Measurements from ENCODE around the gene LSMEM2. TPM values are rescaled to one million over a fixed set of nuclear protein-coding genes. Genes with fewer than 3 reads are reported as not detected.
"Not testable (repeated sequence)": the region's sequence is repeated elsewhere in the genome, so short reads cannot be mapped to it uniquely, and the experiment has no call there.

Gene LSMEM2
- total and polyA plus RNA-seq, 12 donors, result 1.9 to 45.2 (median 31.7) TPM

GRCh38 chr3:50271314-50271936 is 7.5 kb upstream of the LSMEM2 start:
- DNase-seq (no peak), ATAC-seq (no peak)
- H3K4me3 ChIP-seq, result no peak overlapping the region
- H3K36me3 ChIP-seq, result peaks cover 0 to 4% (median 0%) of the 10 kb centered on the region in 9 donors
- WGBS, 2 donors, result 76 to 87% methylated on average over 10 of the region's 10 CpGs
- H3K9me3 ChIP-seq, result no peaks in the 10 kb centered on the region
- no peak overlapping the region for H3K27ac ChIP-seq
- no peak for TF ChIP-seq CTCF (IDR thresholded peaks at IDR 0.05)
- H3K4me1 ChIP-seq, result peaks cover 5 to 68% (median 52%) of the 10 kb centered on the region in 9 donors
- intact Hi-C loops (cut with DNase I), result loop anchor here in 5 of 10 donors (1.0 to 10.0 kb wide), 8 partner anchors 43 to 149 kb away; partner anchors contain the start of genes GNAT1 (in 1 of the 5) and HYAL2 (in 1 of the 5)
- H3K27me3 ChIP-seq, result peaks cover 0 to 47% (median 10%) of the 10 kb centered on the region in 7 donors

GRCh38 chr3:50272538-50272910 is 6.4 kb upstream of the LSMEM2 start:
- H3K27ac ChIP-seq, ATAC-seq, H3K9me3 ChIP-seq, DNase-seq, H3K36me3 ChIP-seq: not testable (repeated sequence)
- WGBS, 2 donors, result 70 to 73% methylated on average over 10 of the region's 10 CpGs
- peak overlapping the region in 1 of 10 donors; percentile 45 for H3K4me3 ChIP-seq
- intact Hi-C loops (cut with DNase I), result loop anchor here (2.0 to 10.0 kb wide), 10 partner anchors 45 to 154 kb away; partner anchors contain the start of genes GNAT1 (in 1 of the 10) and HYAL2 (in 1 of the 10)
- peaks cover 2 to 60% (median 46%) of the 10 kb centered on the region in 9 donors for H3K4me1 ChIP-seq
- H3K27me3 ChIP-seq, result peaks cover 0 to 48% (median 10%) of the 10 kb centered on the region in 7 donors

- 6% methylated on average over 61 of the region's 61 CpGs for WGBS, 2 donors
- Histone ChIP-seq H3K4me3 (peak overlapping the region in 9 of 10 donors; percentile 18 to 54 (median 38)), H3K4me1 (peaks cover 2 to 60% (median 42%) of the 10 kb centered on the region in 9 donors)
Observed at GRCh38 chr3:50272911-50273688, 5.8 kb upstream of the LSMEM2 start.

GRCh38 chr3:50273689-50274065 is 5.2 kb upstream of the LSMEM2 start:
- Histone ChIP-seq H3K4me1 (peaks cover 5 to 60% (median 39%) of the 10 kb centered on the region in 9 donors), H3K36me3 (peaks cover 0 to 8% (median 0%) of the 10 kb centered on the region in 9 donors), H3K27ac (peak overlapping the region in 1 of 10 donors; percentile 41), H3K27me3 (peaks cover 0 to 47% (median 10%) of the 10 kb centered on the region in 7 donors), H3K4me3 (peak overlapping the region in 9 of 10 donors; percentile 18 to 54 (median 38)), H3K9me3 (no peaks in the 10 kb centered on the region)
- intact Hi-C loops (cut with DNase I), result loop anchor here (1.0 to 10.0 kb wide), 14 partner anchors 46 to 155 kb away; partner anchors contain the start of genes GNAT1 (in 1 of the 10) and HYAL2 (in 1 of the 10)
- TF ChIP-seq CTCF (IDR thresholded peaks at IDR 0.05), result no peak
- DNase-seq, result no peak
- WGBS, 2 donors, result 48 to 66% methylated on average over 30 to 31 of the region's 31 CpGs
- peak in 1 of 8 donors; percentile 2 for ATAC-seq

More at GRCh38 chr3:50272911-50273688, 5.8 kb upstream of the LSMEM2 start:
- peak; percentile 83 to 90 for DNase-seq
- TF ChIP-seq CTCF (IDR thresholded peaks at IDR 0.05), result peak; percentile 96 to 99 (median 98)
- Histone ChIP-seq H3K27me3 (peaks cover 0 to 47% (median 10%) of the 10 kb centered on the region in 7 donors), H3K27ac (peak overlapping the region in 5 of 10 donors; percentile 1 to 44 (median 41)), H3K9me3 (no peaks in the 10 kb centered on the region), H3K36me3 (peaks cover 0 to 8% (median 0%) of the 10 kb centered on the region in 9 donors)
- ATAC-seq, result peak; percentile 43 to 84 (median 70)
- intact Hi-C loops (cut with DNase I), result loop anchor here (1.0 to 10.0 kb wide), 13 partner anchors 46 to 154 kb away; partner anchors contain the start of genes GNAT1 (in 1 of the 10) and HYAL2 (in 1 of the 10)

Measured in heart right ventricle (tissue), 16 donors.